Sigmoid colon (tissue), 7 donors: ENCODE data around the gene CYP8B1. TPM values are rescaled to one million over a fixed set of nuclear protein-coding genes. Genes with fewer than 3 reads are reported as not detected.

Experiments
- DNase-seq: peaks from one replicate; pipeline ENCODE4 v3.0.0-alpha.2; 2019
- H3K27ac ChIP-seq, 4 donors: fragments of 200-600 bp; sonication (generic); one replicate each; pipeline ENCODE4 v1.5.1; 2016 to 2019; ENCODE audit warnings: mild to moderate bottlenecking in 1 of 4
- H3K27me3 ChIP-seq, 3 donors: fragments of 200-600 bp; sonication (generic); one replicate each; pipeline ENCODE4 v1.5.1; 2019; ENCODE audit warnings: mild to moderate bottlenecking in 1 of 3
- H3K36me3 ChIP-seq, 4 donors: fragments of 200-600 bp; sonication (generic); one replicate each; pipeline ENCODE4 v1.5.1; 2016 to 2019
- H3K4me1 ChIP-seq, 4 donors: fragments of 200-600 bp; sonication (generic); one replicate each; pipeline ENCODE4 v1.5.1; 2017 to 2019
- H3K4me3 ChIP-seq, 4 donors: fragments of 200-600 bp; sonication (generic); one replicate each; pipeline ENCODE4 v1.5.1; 2017 to 2019; ENCODE audit warnings: mild to moderate bottlenecking in 2 of 4, moderate library complexity in 1 of 4
- H3K9me3 ChIP-seq, 4 donors: fragments of 200-600 bp in 3 of 4; sonication (generic) in 3 of 4; one replicate each; pipeline versions ENCODE4 v1.5.1 to v1.6.1; 2013 to 2019
- CTCF ChIP-seq, 4 experiments: fragments of 450-650 bp in 3 of 4; fragments of 200-600 bp in 1 of 4; IDR thresholded peaks; one replicate each; pipeline ENCODE4 v1.5.1; 2016 to 2019; ENCODE audit warnings: antibody characterized with exemption in 4 of 4, mild to moderate bottlenecking in 3 of 4, moderate library complexity in 2 of 4
- EP300 ChIP-seq, 4 donors: sonication (generic); formaldehyde crosslinking; IDR thresholded peaks; one replicate each; pipeline ENCODE4 v1.6.1; 2017; ENCODE audit warnings: antibody characterized with exemption in 4 of 4
- POLR2A ChIP-seq, 2 donors: fragments of 450-650 bp; IDR thresholded peaks; one replicate each; pipeline ENCODE4 v1.6.1; 2016; ENCODE audit warnings: antibody characterized with exemption in 2 of 2, mild to moderate bottlenecking in 2 of 2, moderate library complexity in 2 of 2
- POLR2AphosphoS5 ChIP-seq, 4 donors: sonication (generic); formaldehyde crosslinking; IDR thresholded peaks; one replicate each; pipeline ENCODE4 v1.6.1; 2017; ENCODE audit warnings: antibody characterized with exemption in 4 of 4
- WGBS, 2 donors: extraction: QIAGEN DNeasy Blood & Tissue Kit; methylation state at CpG; one replicate each; pipeline ENCODE4 v1.1.7; 2013; 5-methylcytosine and 5-hydroxymethylcytosine counted together
- intact Hi-C: fragments of 100-400 bp; cut with DNase I; formaldehyde crosslinking; loops from one replicate; pipeline ENCODE4 v1.15.1; 2023
- polyA plus RNA-seq, 3 donors: library from polyadenylated mRNA; stranded (reverse); fragments of 200-250 nt; gene quantifications; one replicate each; pipeline ENCODE4 v1.2.3, GENCODE V29; 2013
- total RNA-seq, 4 donors: library from RNA; depleted of rRNA; stranded (reverse); fragments of >200 nt; gene quantifications; one replicate each; pipeline ENCODE4 v1.1.0, GENCODE V29; 2016
- donor health status: healthy with polysubstance abuse.
- donor health status: Bipolar disorder and iron deficiency.
- donor health status: healthy.

CYP8B1 gene
- total RNA-seq (not detected), polyA plus RNA-seq (under 1 TPM in 1 of 3 donors, not detected in 2; under 0.01 TPM)

GRCh38 chr3:42875325-42876151, at the start of gene CYP8B1:
Gene CYP8B1, minus strand, starts transcription at chr3:42875879. Its CDS starts 63 bp downstream, at chr3:42875816.
- no peaks in the 10 kb centered on the region for H3K27me3 ChIP-seq
- H3K4me1 ChIP-seq, result peaks cover 0 to 4% (median 3%) of the 10 kb centered on the region in 4 donors
- intact Hi-C loops, result no loop called here
- no peaks in the 10 kb centered on the region for H3K36me3 ChIP-seq
- no peak for TF ChIP-seq EP300 (IDR thresholded peaks at IDR 0.05)
- no peak for TF ChIP-seq CTCF (IDR thresholded peaks at IDR 0.05)
- TF ChIP-seq POLR2A (IDR thresholded peaks at IDR 0.05), result no peak
- TF ChIP-seq POLR2AphosphoS5 (IDR thresholded peaks at IDR 0.05), result no peak
- no peak within 1 kb of the TSS for H3K4me3 ChIP-seq
- DNase-seq, result no peak
- 84 to 88% methylated on average over 13 of the region's 13 CpGs for WGBS, 2 donors
- no peaks in the 10 kb centered on the region for H3K9me3 ChIP-seq
- no peak within 1 kb of the TSS for H3K27ac ChIP-seq

GRCh38 chr3:42923606-42924005, 47.9 kb upstream of the CYP8B1 start:
- no peaks in the 10 kb centered on the region for H3K36me3 ChIP-seq
- H3K9me3 ChIP-seq, result peaks cover 0 to 2% (median 0%) of the 10 kb centered on the region in 4 donors
- H3K27me3 ChIP-seq, result no peaks in the 10 kb centered on the region
- peaks cover 0 to 19% (median 12%) of the 10 kb centered on the region in 4 donors for H3K4me1 ChIP-seq
- no peak for TF ChIP-seq CTCF (IDR thresholded peaks at IDR 0.05)
- no peak for TF ChIP-seq POLR2AphosphoS5 (IDR thresholded peaks at IDR 0.05)
- TF ChIP-seq EP300 (IDR thresholded peaks at IDR 0.05), result no peak
- TF ChIP-seq POLR2A (IDR thresholded peaks at IDR 0.05), result no peak
- intact Hi-C loops, result no loop called here
- no peak for DNase-seq
- WGBS, 2 donors, result 78 to 89% methylated on average over 4 of the region's 4 CpGs
- peak overlapping the region; percentile 22 to 44 (median 32) for H3K27ac ChIP-seq
- H3K4me3 ChIP-seq, result no peak overlapping the region

- Histone ChIP-seq H3K4me3 (no peak overlapping the region), H3K27me3 (no peaks in the 10 kb centered on the region), H3K36me3 (peaks cover 32 to 55% (median 43%) of the 10 kb centered on the region in 4 donors), H3K27ac (no peak overlapping the region), H3K9me3 (peaks cover 34 to 54% (median 43%) of the 10 kb centered on the region in 4 donors), H3K4me1 (no peaks in the 10 kb centered on the region)
- intact Hi-C loops, result no loop called here
- DNase-seq, result no peak
- WGBS, 2 donors, result 97% methylated on average over 8 of the region's 8 CpGs
- TF ChIP-seq CTCF (IDR thresholded peaks at IDR 0.05) (no peak), EP300 (IDR thresholded peaks at IDR 0.05) (no peak), POLR2A (IDR thresholded peaks at IDR 0.05) (no peak), POLR2AphosphoS5 (IDR thresholded peaks at IDR 0.05) (no peak)
Observed at GRCh38 chr3:42914771-42915515, 39.3 kb upstream of the CYP8B1 start.

GRCh38 chr3:42911551-42911950, 35.9 kb upstream of the CYP8B1 start:
- TF ChIP-seq EP300 (IDR thresholded peaks at IDR 0.05) (no peak), POLR2AphosphoS5 (IDR thresholded peaks at IDR 0.05) (no peak), POLR2A (IDR thresholded peaks at IDR 0.05) (no peak), CTCF (IDR thresholded peaks at IDR 0.05) (no peak)
- no peak for DNase-seq
- Histone ChIP-seq H3K27ac (no peak overlapping the region), H3K36me3 (peaks cover 32 to 77% (median 49%) of the 10 kb centered on the region in 4 donors), H3K9me3 (peaks cover 17 to 39% (median 29%) of the 10 kb centered on the region in 4 donors), H3K4me3 (no peak overlapping the region), H3K27me3 (no peaks in the 10 kb centered on the region), H3K4me1 (peaks cover 0 to 12% (median 9%) of the 10 kb centered on the region in 4 donors)
- intact Hi-C loops, result no loop called here
- WGBS, 2 donors, result 98 to 99% methylated on average over 2 of the region's 2 CpGs
